ENCODE data around the gene CPEB4.

CPEB4 gene

GRCh38 chr5:173911623-173912022 is 23.5 kb downstream of the CPEB4 start:
- Mint-ChIP-seq H3K36me3 (peaks cover 19% of the 10 kb centered on the region), H3K9me3 (no peaks in the 10 kb centered on the region), H3K4me1 (peaks cover 35% of the 10 kb centered on the region), H3K27me3 (no peaks in the 10 kb centered on the region), H3K4me3 (no peak overlapping the region), H3K27ac (no peak overlapping the region)
- ATAC-seq: no peak

- H3K9me3 Mint-ChIP-seq: no peaks in the 10 kb centered on the region
- no peaks in the 10 kb centered on the region for H3K27me3 Mint-ChIP-seq
- ATAC-seq: no peak
- H3K27ac Mint-ChIP-seq: no peak overlapping the region
- H3K36me3 Mint-ChIP-seq: peaks cover 13% of the 10 kb centered on the region
- no peak overlapping the region for H3K4me3 Mint-ChIP-seq
- peaks cover 15% of the 10 kb centered on the region for H3K4me1 Mint-ChIP-seq
Observed at GRCh38 chr5:173913686-173914321, 25.7 kb downstream of the CPEB4 start.

GRCh38 chr5:173915310-173916014 is 27.3 kb downstream of the CPEB4 start:
- Mint-ChIP-seq H3K27me3 (no peaks in the 10 kb centered on the region), H3K4me1 (peaks cover 8% of the 10 kb centered on the region), H3K36me3 (peaks cover 8% of the 10 kb centered on the region), H3K4me3 (no peak overlapping the region), H3K27ac (no peak overlapping the region), H3K9me3 (no peaks in the 10 kb centered on the region)
- ATAC-seq: no peak

GRCh38 chr5:173916233-173916632 is 28.1 kb downstream of the CPEB4 start:
- H3K4me1 Mint-ChIP-seq: peaks cover 14% of the 10 kb centered on the region
- H3K27ac Mint-ChIP-seq: no peak overlapping the region
- no peaks in the 10 kb centered on the region for H3K27me3 Mint-ChIP-seq
- peaks cover 8% of the 10 kb centered on the region for H3K36me3 Mint-ChIP-seq
- no peak overlapping the region for H3K4me3 Mint-ChIP-seq
- no peak for ATAC-seq
- H3K9me3 Mint-ChIP-seq: no peaks in the 10 kb centered on the region

- Mint-ChIP-seq H3K36me3 (peaks cover 10% of the 10 kb centered on the region), H3K4me1 (peaks cover 15% of the 10 kb centered on the region), H3K9me3 (no peaks in the 10 kb centered on the region), H3K27ac (no peak overlapping the region), H3K27me3 (no peaks in the 10 kb centered on the region), H3K4me3 (no peak overlapping the region)
- peak; percentile 96 for ATAC-seq
Observed at GRCh38 chr5:173917788-173918786, 29.9 kb downstream of the CPEB4 start.

- Mint-ChIP-seq H3K36me3 (peaks cover 19% of the 10 kb centered on the region), H3K27ac (no peak overlapping the region), H3K4me1 (peaks cover 25% of the 10 kb centered on the region), H3K9me3 (no peaks in the 10 kb centered on the region), H3K27me3 (no peaks in the 10 kb centered on the region), H3K4me3 (no peak overlapping the region)
- ATAC-seq: no peak
Observed at GRCh38 chr5:173919443-173919842, 31.3 kb downstream of the CPEB4 start.

- H3K4me3 Mint-ChIP-seq: no peak overlapping the region
- H3K36me3 Mint-ChIP-seq: peaks cover 26% of the 10 kb centered on the region
- H3K9me3 Mint-ChIP-seq: no peaks in the 10 kb centered on the region
- no peak for ATAC-seq
- no peaks in the 10 kb centered on the region for H3K27me3 Mint-ChIP-seq
- H3K27ac Mint-ChIP-seq: no peak overlapping the region
- peaks cover 32% of the 10 kb centered on the region for H3K4me1 Mint-ChIP-seq
Observed at GRCh38 chr5:173920024-173920753, 32.0 kb downstream of the CPEB4 start.

GRCh38 chr5:173920866-173921555 is 32.9 kb downstream of the CPEB4 start:
- Mint-ChIP-seq H3K27ac (no peak overlapping the region), H3K9me3 (no peaks in the 10 kb centered on the region), H3K36me3 (peaks cover 27% of the 10 kb centered on the region), H3K4me1 (peaks cover 34% of the 10 kb centered on the region), H3K4me3 (no peak overlapping the region), H3K27me3 (no peaks in the 10 kb centered on the region)
- ATAC-seq: no peak

GRCh38 chr5:173922527-173922926 is 34.4 kb downstream of the CPEB4 start:
- H3K4me3 Mint-ChIP-seq: no peak overlapping the region
- H3K9me3 Mint-ChIP-seq: no peaks in the 10 kb centered on the region
- peaks cover 27% of the 10 kb centered on the region for H3K36me3 Mint-ChIP-seq
- H3K4me1 Mint-ChIP-seq: peaks cover 27% of the 10 kb centered on the region
- H3K27ac Mint-ChIP-seq: no peak overlapping the region
- no peak for ATAC-seq
- H3K27me3 Mint-ChIP-seq: no peaks in the 10 kb centered on the region

- Mint-ChIP-seq H3K36me3 (peaks cover 36% of the 10 kb centered on the region), H3K27me3 (no peaks in the 10 kb centered on the region), H3K4me3 (no peak overlapping the region), H3K27ac (no peak overlapping the region), H3K9me3 (no peaks in the 10 kb centered on the region), H3K4me1 (peaks cover 27% of the 10 kb centered on the region)
- ATAC-seq: no peak
Observed at GRCh38 chr5:173923218-173924095, 35.3 kb downstream of the CPEB4 start.

GRCh38 chr5:173924899-173925298 is 36.8 kb downstream of the CPEB4 start:
- Mint-ChIP-seq H3K4me3 (no peak overlapping the region), H3K4me1 (peaks cover 27% of the 10 kb centered on the region), H3K9me3 (no peaks in the 10 kb centered on the region), H3K27ac (peak overlapping the region; percentile 6), H3K36me3 (peaks cover 41% of the 10 kb centered on the region), H3K27me3 (no peaks in the 10 kb centered on the region)
- ATAC-seq: no peak

GRCh38 chr5:173925449-173926071 is 37.4 kb downstream of the CPEB4 start:
- H3K27me3 Mint-ChIP-seq: no peaks in the 10 kb centered on the region
- H3K4me3 Mint-ChIP-seq: no peak overlapping the region
- H3K27ac Mint-ChIP-seq: no peak overlapping the region
- no peaks in the 10 kb centered on the region for H3K9me3 Mint-ChIP-seq
- peaks cover 27% of the 10 kb centered on the region for H3K4me1 Mint-ChIP-seq
- peaks cover 41% of the 10 kb centered on the region for H3K36me3 Mint-ChIP-seq
- no peak for ATAC-seq

GRCh38 chr5:173926359-173926758 is 38.2 kb downstream of the CPEB4 start:
- H3K36me3 Mint-ChIP-seq: peaks cover 41% of the 10 kb centered on the region
- no peaks in the 10 kb centered on the region for H3K27me3 Mint-ChIP-seq
- ATAC-seq: no peak
- H3K9me3 Mint-ChIP-seq: no peaks in the 10 kb centered on the region
- H3K27ac Mint-ChIP-seq: no peak overlapping the region
- no peak overlapping the region for H3K4me3 Mint-ChIP-seq
- H3K4me1 Mint-ChIP-seq: peaks cover 20% of the 10 kb centered on the region

Data from stimulated activated memory B cell treated with anti-CD40 and anti-IgM and Interleukin-4, amounts not matched to agents 10 μg/mL and 1 μg/mL and 100 μg/mL, for 72 hours (primary cell).